D721Med (cell line): ENCODE measurements around the gene EEF1AKMT4.
"Not testable (repeated sequence)": the region's sequence is repeated elsewhere in the genome, so short reads cannot be mapped to it uniquely, and the experiment has no call there.

Experiments used
- DNase-seq: peaks from one replicate; pipeline ENCODE4 v3.0.0; 2011; ENCODE audit warnings: low spot score; ENCODE audit not compliant: insufficient read length
- FAIRE-seq: peaks from 2 replicates; lab custom pipeline; 2011; peaks lifted over from hg19 to GRCh38; lab: Jason Lieb, UNC
- CTCF ChIP-seq: IDR thresholded peaks from 2 replicates; pipeline ENCODE4 v1.5.1; 2012; ENCODE audit warnings: mild to moderate bottlenecking, control low read depth; ENCODE audit not compliant: insufficient read depth; ENCODE audit errors: missing control alignments

The EEF1AKMT4 gene

GRCh38 chr3:184260724-184261269, 11.3 kb downstream of the EEF1AKMT4 start:
- DNase-seq (no peak), FAIRE-seq (no peak)
- TF ChIP-seq CTCF, result no peak

GRCh38 chr3:184261270-184261853, 11.9 kb downstream of the EEF1AKMT4 start, which contains the start of gene CAMK2N2:
CAMK2N2 (minus strand) TSS chr3:184261553; CDS start chr3:184261285, 268 bp downstream.
- no peak for TF ChIP-seq CTCF
- DNase-seq, result no peak
- no peak for FAIRE-seq

GRCh38 chr3:184261854-184262763, 12.6 kb downstream of the EEF1AKMT4 start:
- no peak for TF ChIP-seq CTCF
- DNase-seq (no peak), FAIRE-seq (no peak)

- FAIRE-seq, result no peak
- TF ChIP-seq CTCF, result no peak
- DNase-seq, result no peak
Observed at GRCh38 chr3:184262764-184263179, 13.3 kb downstream of the EEF1AKMT4 start.

GRCh38 chr3:184267249-184267648, 17.8 kb downstream of the EEF1AKMT4 start:
- not testable (repeated sequence) for FAIRE-seq, DNase-seq

GRCh38 chr3:184272269-184272668, 22.8 kb downstream of the EEF1AKMT4 start:
- DNase-seq (no peak), FAIRE-seq (no peak)

More at GRCh38 chr3:184272269-184272668, 22.8 kb downstream of the EEF1AKMT4 start:
- TF ChIP-seq CTCF, result no peak
